ENCODE results near the gene RGL1. TPM values are rescaled to one million over a fixed set of nuclear protein-coding genes. Genes with fewer than 3 reads are reported as not detected.

RGL1 gene
- total RNA-seq, 1 experiment from 2014 or later = 1.3 TPM

DNA sequence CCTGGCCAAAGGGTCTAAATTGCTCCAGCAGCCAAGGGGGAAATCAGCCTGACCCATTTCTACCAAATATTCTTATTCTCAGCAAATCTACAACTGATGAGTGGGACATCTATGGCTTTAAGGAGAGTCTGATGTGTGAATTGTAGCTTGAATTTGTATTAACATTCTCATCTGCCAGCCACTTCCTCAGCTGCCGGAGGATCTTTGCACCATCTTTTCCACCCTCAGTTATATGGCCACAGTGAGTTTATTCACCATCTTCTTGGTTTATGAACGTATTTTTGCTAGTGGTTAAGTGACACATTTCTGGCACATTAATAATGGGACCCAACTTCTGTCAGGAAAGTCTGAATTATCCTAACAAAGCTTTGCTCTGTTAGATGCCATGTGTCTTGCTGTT, 163.0 kb downstream of the RGL1 start:
- no peaks in the 10 kb centered on the region for H3K9me3 ChIP-seq (ENCODE audit: control insufficient read depth in 1 of 2, insufficient read depth in 1 of 2, low read depth in 1 of 2, low read length in 2 of 2)
- H3K27me3 ChIP-seq (ENCODE audit: insufficient read depth, low read length) = no peaks in the 10 kb centered on the region
- H3K27ac ChIP-seq (ENCODE audit: low read depth, low read length) = no peak overlapping the region
- ChIA-PET POLR2A (interaction anchor here (1.4 kb wide), 1 partner anchor 10 kb away, joined by 3 read pairs; no protein-coding TSS in a partner anchor), RAD21 (ENCODE audit: low non-redundant PET in 1 of 2, low total read pairs in 2 of 2, uncharacterized antibody in 2 of 2, unreplicated experiment in 2 of 2) (no interaction called here), CTCF (no interaction called here)
- H4K20me1 ChIP-seq (ENCODE audit: insufficient read depth) = no peaks in the 10 kb centered on the region
- H3K9ac ChIP-seq (ENCODE audit: low read length) = no peak overlapping the region
- H3K36me3 ChIP-seq (ENCODE audit: control insufficient read depth in 1 of 2, insufficient read depth in 2 of 2, low read length in 2 of 2) = no peaks in the 10 kb centered on the region
- no peaks in the 10 kb centered on the region for H3K4me1 ChIP-seq (ENCODE audit: control insufficient read depth in 1 of 2, insufficient read depth in 2 of 2, low read length in 2 of 2)
- H3K4me3 ChIP-seq (replicated peaks in 1 of 2; ENCODE audit: low read depth in 1 of 2, low read length in 2 of 2) = no peak overlapping the region
- H3K9me2 ChIP-seq (ENCODE audit: insufficient read depth) = no peaks in the 10 kb centered on the region
- H3K79me2 ChIP-seq (ENCODE audit: insufficient read depth, low read length) = no peaks in the 10 kb centered on the region
- TF ChIP-seq, protein P1, sequence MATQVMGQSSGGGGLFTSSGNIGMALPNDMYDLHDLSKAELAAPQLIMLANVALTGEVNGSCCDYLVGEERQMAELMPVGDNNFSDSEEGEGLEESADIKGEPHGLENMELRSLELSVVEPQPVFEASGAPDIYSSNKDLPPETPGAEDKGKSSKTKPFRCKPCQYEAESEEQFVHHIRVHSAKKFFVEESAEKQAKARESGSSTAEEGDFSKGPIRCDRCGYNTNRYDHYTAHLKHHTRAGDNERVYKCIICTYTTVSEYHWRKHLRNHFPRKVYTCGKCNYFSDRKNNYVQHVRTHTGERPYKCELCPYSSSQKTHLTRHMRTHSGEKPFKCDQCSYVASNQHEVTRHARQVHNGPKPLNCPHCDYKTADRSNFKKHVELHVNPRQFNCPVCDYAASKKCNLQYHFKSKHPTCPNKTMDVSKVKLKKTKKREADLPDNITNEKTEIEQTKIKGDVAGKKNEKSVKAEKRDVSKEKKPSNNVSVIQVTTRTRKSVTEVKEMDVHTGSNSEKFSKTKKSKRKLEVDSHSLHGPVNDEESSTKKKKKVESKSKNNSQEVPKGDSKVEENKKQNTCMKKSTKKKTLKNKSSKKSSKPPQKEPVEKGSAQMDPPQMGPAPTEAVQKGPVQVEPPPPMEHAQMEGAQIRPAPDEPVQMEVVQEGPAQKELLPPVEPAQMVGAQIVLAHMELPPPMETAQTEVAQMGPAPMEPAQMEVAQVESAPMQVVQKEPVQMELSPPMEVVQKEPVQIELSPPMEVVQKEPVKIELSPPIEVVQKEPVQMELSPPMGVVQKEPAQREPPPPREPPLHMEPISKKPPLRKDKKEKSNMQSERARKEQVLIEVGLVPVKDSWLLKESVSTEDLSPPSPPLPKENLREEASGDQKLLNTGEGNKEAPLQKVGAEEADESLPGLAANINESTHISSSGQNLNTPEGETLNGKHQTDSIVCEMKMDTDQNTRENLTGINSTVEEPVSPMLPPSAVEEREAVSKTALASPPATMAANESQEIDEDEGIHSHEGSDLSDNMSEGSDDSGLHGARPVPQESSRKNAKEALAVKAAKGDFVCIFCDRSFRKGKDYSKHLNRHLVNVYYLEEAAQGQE (IDR thresholded peaks at IDR 0.05; ENCODE audit: low read depth) = no peak
- TF ChIP-seq CBX3 (IDR thresholded peaks at IDR 0.05; ENCODE audit: low read depth) = no peak
- no peak for TF ChIP-seq POLR2AphosphoS5 (IDR thresholded peaks at IDR 0.05; ENCODE audit: low read depth, low read length)
- TF ChIP-seq ZFX (IDR thresholded peaks at IDR 0.05) = no peak
- TF ChIP-seq SIN3A (IDR thresholded peaks at IDR 0.05; ENCODE audit: low read depth) = no peak
- no peak for TF ChIP-seq ELF1 (IDR thresholded peaks at IDR 0.05; ENCODE audit: borderline replicate concordance, low read depth)
- TF ChIP-seq, protein P2, sequence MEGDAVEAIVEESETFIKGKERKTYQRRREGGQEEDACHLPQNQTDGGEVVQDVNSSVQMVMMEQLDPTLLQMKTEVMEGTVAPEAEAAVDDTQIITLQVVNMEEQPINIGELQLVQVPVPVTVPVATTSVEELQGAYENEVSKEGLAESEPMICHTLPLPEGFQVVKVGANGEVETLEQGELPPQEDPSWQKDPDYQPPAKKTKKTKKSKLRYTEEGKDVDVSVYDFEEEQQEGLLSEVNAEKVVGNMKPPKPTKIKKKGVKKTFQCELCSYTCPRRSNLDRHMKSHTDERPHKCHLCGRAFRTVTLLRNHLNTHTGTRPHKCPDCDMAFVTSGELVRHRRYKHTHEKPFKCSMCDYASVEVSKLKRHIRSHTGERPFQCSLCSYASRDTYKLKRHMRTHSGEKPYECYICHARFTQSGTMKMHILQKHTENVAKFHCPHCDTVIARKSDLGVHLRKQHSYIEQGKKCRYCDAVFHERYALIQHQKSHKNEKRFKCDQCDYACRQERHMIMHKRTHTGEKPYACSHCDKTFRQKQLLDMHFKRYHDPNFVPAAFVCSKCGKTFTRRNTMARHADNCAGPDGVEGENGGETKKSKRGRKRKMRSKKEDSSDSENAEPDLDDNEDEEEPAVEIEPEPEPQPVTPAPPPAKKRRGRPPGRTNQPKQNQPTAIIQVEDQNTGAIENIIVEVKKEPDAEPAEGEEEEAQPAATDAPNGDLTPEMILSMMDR (IDR thresholded peaks at IDR 0.05 in 2 of 3, conservative IDR thresholded peaks at IDR 0.05 in 1 of 3; ENCODE audit: borderline replicate concordance in 1 of 3, insufficient read depth in 1 of 3, low read depth in 2 of 3, low read length in 2 of 3) = no peak
- TF ChIP-seq SRF (IDR thresholded peaks at IDR 0.05; ENCODE audit: low read depth) = no peak
- no peak for TF ChIP-seq JUND (IDR thresholded peaks at IDR 0.05)
- no peak for TF ChIP-seq POLR2A (IDR thresholded peaks at IDR 0.05; ENCODE audit: borderline replicate concordance, extremely low read depth, insufficient read depth, insufficient read length)
- no peak for TF ChIP-seq EZH2 (IDR thresholded peaks at IDR 0.05)
- no peak for TF ChIP-seq FOSL1 (IDR thresholded peaks at IDR 0.05; ENCODE audit: low read depth)
- BruUV-seq (replicated peaks) = no TSS peak
- no peak overlapping the region for H3K4me2 ChIP-seq (ENCODE audit: low read length)
- no peak overlapping the region for H2AFZ ChIP-seq (ENCODE audit: low read depth, low read length, poor library complexity, severe bottlenecking)
- DNase-seq (ENCODE audit: low read depth, low spot score) = no peak
- ATAC-seq = no peak
- intact Hi-C loops (cut with micrococcal nuclease) = no loop called here
